HS-27A (cell line): ENCODE data around the gene OR4F6.

Experiments used
- DNase-seq: peaks from one replicate; pipeline ENCODE4 v3.0.0-alpha.2; 2012; ENCODE audit warnings: low read depth, missing footprints

OR4F6 gene

GRCh38 chr15:101804941-101805340 is 1.6 kb downstream of the OR4F6 start:
- DNase-seq = no peak

DNA sequence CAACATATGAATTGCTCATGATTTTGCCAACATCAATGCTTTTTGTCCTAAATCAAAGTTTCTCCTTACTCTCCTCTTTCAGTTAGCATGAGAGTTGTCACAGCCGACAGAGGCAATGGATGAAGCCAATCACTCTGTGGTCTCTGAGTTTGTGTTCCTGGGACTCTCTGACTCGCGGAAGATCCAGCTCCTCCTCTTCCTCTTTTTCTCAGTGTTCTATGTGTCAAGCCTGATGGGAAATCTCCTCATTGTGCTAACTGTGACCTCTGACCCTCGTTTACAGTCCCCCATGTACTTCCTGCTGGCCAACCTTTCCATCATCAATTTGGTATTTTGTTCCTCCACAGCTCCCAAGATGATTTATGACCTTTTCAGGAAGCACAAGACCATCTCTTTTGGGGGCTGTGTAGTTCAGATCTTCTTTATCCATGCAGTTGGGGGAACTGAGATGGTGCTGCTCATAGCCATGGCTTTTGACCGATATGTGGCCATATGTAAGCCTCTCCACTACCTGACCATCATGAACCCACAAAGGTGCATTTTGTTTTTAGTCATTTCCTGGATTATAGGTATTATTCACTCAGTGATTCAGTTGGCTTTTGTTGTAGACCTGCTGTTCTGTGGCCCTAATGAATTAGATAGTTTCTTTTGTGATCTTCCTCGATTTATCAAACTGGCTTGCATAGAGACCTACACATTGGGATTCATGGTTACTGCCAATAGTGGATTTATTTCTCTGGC is 2.5 kb downstream of the OR4F6 start:
- no peak for DNase-seq

GRCh38 chr15:101807345-101807945 is 4.1 kb downstream of the OR4F6 start:
- peak; percentile 34 for DNase-seq

GRCh38 chr15:101808201-101808600 is 4.9 kb downstream of the OR4F6 start:
- DNase-seq = no peak

DNA sequence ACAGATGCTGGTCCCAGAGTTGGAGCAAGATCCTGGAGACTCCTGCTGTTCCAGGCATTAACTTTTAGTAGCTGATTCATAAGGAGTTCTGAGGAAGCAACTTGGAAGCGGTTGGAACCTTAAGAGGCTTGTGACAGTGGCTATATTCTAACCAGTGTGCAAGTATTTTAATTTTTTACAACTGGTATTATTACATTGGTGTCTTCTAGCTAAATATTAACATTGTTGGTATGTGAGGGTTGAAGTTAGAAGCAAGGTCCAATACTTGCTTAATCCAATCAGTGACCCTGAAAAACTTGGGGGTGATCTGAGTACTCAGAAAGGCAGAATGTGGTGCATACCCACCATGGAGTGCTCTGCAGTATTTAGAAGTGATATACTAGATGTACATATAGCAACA is 7.1 kb downstream of the OR4F6 start:
- DNase-seq = no peak

DNA sequence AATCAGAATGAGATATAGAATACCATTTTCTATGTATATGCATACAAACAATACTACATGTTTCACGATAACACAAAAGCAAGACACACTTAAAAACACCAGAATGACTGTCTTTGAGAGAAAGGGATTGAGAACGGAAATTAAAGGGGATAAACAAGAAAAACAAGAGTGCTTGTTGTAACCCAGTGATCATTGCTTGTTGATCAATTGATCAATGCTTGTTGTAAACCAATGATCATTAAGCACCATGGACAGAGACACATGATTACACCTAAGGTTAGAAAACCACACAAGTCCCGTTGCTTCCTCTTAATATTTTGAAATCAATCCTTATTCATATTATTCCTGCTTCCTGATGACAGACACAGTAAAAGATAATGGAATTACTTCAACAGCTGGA is 7.6 kb downstream of the OR4F6 start:
- no peak for DNase-seq

DNA sequence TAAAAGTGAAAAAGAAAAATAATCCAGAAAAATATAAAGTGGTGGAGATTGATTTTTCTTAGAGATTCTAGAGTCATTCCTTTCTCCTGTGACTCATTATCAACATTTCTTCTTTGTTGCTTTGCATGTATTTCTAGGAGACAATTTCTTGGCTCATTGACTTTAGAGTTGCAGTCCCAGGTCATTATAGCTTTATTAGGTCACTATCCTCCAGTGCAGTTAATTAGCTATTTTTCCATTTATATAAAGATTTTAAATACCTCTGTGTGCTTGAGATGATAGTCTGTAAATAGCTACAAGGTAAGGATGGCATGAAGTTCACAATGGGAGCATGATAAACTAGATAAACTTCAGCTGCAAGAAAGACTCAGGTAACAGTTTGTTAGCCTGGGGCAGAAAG is 8.6 kb downstream of the OR4F6 start, which contains the start of gene OR4F15:
Gene OR4F15, plus strand, starts transcription at position 301 of the 400 bp plus-strand sequence. CDS start 5,985 bp downstream, outside the sequence.
- no peak for DNase-seq

DNA sequence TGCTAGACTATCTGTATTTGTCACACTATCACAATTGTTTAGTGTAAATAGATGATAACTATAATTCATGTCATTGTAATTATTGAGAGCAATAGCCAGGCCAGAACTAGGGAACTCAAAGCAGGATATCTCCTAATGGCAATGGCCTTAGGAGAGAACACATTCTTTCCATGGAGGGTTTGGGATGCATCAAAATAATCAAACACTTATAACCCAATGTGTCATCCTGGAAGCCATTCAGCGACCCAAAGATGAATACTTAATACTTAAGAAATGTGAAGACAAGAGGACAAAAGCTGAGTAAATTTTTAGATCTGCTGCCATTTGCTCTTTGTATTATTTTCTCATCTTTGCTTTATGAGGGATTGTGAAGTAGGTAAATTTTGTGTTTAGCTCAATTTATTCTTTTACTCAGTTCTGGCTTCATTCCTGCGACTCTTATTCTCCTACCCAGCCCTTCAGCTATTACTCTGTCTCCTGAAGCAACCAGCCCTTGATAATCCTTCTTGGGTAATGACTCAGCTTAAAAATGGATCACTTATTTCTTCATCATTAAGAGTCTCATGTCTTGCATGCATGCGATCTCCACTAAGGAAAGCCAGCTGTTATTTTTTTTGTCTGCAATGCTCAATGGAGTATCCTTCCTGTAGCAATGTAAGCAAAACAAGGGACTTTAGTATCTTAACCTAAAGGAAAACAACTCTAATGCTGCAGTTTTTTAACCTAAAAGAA is 10.7 kb downstream of the OR4F6 start:
- DNase-seq = no peak

GRCh38 chr15:101820781-101821180 is 17.5 kb downstream of the OR4F6 start:
- DNase-seq = no peak

- DNase-seq = peak; percentile 20
Measured at GRCh38 chr15:101827257-101827656, 23.9 kb downstream of the OR4F6 start.

DNA sequence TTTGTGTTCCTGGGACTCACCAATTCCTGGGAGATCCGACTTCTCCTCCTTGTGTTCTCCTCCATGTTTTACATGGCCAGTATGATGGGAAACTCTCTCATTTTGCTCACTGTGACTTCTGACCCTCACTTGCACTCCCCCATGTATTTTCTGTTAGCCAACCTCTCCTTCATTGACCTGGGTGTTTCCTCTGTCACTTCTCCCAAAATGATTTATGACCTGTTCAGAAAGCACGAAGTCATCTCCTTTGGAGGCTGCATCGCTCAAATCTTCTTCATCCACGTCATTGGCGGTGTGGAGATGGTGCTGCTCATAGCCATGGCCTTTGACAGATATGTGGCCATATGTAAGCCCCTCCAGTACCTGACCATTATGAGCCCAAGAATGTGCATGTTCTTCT is 25.5 kb downstream of the OR4F6 start:
- DNase-seq = no peak

DNA sequence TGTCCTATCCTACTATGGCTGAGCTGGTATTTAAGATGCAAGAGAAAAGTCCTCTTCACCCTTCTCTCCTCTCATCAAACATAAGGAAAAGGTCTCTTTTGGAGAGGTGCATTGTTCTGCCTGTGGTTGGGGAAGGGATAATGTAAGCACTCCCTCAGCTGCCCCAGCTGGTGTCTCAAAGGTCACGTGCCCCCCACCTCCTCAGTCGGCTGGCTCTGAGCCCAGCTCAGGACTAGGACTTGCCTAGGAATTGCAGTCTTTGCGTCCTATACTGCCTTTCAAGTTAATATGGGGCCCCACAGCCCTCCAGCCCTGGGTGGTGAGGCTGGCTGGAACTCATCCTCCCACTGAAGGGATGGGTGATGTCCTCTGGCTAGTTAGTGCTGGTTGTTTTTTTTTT is 38.3 kb downstream of the OR4F6 start:
- DNase-seq = no peak

- no peak for DNase-seq
Measured at GRCh38 chr15:101844916-101845315, 41.6 kb downstream of the OR4F6 start.

GRCh38 chr15:101852356-101852755 is 49.0 kb downstream of the OR4F6 start:
- DNase-seq = no peak
